ENCODE measurements around the gene ARMH3.

ARMH3 gene

DNA sequence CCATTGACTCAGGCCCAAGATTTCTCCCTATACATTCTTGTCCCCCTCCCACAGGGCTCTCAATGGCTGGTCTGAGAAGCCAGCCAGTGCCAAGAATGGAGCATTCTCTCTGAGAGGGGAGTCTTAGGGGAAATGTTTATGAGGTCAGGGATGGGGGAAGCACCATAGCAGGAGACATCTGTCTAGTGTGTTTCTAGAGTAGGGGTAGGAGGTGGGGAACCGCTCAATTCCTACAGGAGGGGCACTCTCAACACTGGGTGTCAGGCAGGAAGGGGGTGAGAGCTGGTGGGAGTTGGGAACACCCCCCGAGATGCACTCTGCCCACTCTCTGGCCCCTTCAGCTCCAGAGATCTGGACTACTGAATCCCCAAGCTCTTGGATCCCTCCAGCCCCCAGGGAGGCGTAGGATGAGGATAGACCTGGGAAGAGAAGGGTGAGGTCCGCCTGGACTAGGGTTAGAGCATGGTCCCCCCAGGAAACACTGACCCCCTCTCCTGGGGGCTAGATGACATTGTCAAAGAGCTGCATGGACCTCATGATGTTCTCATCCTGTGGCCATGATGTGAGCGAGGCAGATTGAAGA, 229.0 kb downstream of the ARMH3 start:
- DNase-seq: no peak

DNA sequence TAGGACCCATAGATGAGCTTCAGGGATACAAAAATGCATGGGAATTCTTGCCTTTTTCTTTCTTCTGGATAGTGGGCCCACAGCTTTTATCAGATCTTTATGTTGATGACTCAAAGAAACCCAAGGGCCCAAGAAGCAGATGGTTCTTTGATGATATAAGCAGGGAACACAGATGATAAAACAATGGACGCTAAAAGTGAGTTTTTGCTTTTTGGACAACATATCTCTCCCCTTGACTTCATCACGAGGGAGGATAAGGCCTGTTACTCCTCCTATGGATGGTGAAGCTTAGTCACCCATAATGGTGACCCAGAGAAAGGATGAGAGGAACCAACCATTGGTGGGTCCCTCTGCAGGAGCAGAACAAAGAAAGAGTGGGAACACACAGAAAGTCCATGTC, 231.2 kb downstream of the ARMH3 start:
- no peak for DNase-seq

DNA sequence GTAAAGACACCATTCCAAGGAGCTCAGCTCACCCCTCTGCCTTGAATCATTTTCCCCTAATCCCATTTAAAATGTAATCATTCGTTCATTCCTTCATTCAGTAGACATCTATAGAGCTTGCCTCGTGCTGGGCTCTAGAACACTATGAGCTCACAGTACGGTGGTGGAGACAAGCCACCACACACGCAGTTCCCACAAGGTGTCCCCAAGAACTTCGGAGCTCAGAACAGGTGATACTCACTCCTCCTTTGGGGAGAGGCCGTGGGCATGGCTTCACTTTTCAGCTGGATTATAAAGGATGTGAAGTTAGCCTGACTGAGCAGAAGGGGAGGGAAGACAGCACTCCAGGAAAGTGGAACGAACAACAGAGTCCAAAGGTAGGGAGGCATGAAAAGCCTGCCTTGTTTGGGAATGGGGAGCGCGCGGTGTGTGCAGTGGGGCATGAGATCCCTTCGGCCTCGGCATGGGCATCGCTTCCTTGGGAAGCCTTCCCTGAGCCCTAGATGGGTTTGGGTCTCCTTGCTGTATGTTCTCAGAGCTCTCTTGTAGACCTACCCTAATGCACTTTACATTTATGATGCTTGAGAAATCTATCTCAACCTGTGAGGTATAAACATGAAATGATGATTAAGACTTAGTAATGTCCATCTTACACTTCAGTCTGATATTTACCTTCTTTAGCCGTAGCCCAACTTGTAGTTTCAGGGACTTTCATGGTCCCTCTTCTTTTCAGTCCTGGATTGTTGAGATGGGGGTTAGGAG, 236.9 kb downstream of the ARMH3 start:
- no peak for DNase-seq

DNA sequence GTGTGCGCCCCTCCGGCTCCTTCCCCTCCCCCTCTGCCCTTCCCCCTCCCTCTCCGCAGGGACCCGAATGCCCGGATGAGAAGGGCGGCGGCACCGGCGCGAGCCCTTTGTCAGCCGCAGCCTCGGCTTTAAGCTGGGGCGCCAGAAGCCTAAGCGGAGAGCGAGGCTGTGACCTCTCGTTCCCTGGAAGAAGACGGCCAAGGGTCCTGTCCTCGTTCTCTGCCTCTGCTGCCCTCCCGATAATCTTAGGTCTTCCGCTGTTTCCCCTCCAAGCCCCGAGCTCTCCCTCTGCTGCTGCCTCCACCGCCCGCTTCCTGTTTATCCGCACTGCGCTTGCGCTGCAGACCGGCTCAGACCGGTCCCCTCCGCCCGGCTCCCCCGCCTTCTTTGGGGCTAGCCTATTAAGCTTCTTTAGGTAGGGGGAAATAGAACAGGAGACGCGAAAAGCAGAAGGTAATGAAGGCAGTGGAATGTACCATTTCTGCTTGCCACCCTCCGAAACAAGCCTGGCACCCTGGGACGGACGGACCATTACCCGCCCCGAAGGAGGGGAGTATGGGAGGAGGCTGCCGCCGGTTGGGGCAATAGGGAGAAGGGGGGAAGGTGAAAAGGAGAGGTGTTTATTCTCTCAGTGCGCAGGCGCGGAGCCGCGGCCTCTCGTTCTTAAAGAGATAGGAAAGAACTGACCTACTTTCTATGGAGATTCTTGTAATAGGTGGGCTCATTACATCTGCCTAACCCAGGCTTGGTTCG, 237.7 kb downstream of the ARMH3 start, which contains the start of gene OGA:
TSS of gene OGA (minus strand) at position 326 of the 753 bp plus-strand sequence. CDS start 422 bp downstream, outside the sequence.
- peak; percentile 92 for DNase-seq

DNA sequence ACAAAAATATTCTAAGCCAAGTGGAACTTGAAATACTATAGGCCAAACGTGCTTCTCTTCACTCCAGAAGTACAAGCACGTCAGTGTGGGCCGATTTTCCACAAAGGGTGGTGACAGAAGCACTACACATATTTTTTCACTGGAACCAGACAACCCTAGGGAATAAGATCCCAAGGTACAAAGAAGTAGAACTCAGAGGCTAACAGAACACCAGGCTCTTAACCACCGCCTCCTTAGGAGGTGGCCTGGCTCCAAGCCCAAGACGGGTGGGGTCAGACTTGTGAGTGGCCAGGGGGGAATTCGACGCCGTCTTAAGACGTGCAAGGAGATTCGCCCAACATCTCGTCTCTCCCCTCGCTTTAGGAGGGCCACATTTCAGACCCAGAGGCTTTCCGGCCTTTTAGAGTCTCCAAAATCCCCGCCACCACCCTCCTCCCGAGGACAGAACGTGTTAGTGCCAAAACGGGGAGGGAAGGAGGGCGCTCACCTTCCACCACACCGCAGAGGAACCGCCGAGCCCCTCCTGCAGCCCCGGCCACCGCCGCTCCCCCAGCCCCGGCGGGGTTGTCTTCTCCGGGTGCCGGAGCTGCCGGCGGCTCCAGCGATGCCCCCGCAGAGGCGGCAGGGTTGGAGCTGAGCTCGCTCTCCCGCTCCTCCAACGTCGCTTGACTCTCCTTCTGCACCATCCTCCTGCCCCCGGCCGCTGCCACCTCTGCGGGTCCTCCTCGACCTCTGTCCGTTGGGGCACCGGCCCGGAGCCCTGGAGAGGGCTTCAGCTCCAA, 238.4 kb downstream of the ARMH3 start:
- DNase-seq: no peak

DNA sequence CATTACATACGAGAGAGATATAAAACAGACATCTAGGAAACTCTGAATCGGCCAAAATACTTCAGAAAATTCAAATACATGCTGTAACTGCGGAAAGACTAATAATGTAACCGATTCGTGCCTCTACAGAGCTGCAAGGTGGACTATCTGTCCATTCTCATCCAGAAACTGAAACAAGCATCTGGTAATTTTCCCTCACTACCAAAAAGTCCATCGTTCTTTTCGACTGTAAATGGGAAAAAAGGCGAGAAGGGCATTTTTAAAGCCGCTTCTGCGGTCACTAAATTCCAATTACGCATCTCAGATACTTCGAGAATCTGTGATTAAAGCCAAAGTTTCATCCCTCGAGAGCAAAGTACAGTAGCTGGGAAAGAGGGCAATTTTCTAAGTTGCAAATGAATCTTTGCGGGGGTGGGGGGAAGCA, 239.0 kb downstream of the ARMH3 start:
- DNase-seq: no peak

DNA sequence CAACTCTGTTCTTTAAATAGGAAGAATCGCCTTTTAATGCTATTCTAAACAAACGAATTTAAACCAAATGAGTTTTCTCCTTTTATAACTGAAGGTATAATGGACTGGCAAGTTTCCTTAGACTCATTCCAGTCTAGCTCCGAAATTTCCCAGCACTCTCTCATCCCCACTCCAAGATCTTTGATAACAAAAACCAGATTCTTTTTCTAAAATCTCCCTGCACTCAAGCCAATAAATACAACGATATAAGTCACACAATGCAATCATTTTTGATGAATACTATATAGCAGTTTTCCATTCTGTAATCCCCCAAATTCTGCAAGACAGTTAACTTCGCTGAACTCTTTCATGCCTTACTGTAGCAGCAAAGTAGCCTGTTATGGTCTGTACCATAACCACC, 239.6 kb downstream of the ARMH3 start:
- DNase-seq: no peak

DNA sequence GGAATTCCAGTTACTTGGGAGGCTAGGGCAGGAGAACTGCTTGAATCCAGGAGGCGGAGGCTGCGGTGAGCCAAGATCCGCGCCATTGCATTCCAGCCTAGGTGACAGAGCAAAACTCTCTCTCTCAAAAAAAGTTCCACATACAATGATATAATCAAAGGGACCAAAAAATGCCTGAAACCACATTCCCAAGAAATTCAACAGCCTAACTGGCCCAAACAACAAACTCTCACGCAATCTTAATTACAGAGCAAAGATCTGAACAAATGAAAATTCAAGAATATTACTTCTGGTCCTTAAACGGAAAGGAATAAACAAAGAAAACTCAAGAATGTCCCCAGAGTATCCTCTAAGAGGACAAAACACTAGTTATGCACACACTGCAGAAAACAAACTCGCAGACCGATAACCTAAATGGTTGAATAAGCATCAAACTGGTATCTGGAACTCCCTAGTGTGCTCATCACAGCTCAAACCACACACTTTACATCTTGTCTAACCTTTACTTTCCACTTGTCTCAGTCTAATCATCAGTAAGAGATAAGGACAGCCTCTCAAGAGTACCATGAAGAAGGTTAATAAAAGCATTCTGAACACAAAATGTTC, 241.4 kb downstream of the ARMH3 start:
- DNase-seq: no peak

DNA sequence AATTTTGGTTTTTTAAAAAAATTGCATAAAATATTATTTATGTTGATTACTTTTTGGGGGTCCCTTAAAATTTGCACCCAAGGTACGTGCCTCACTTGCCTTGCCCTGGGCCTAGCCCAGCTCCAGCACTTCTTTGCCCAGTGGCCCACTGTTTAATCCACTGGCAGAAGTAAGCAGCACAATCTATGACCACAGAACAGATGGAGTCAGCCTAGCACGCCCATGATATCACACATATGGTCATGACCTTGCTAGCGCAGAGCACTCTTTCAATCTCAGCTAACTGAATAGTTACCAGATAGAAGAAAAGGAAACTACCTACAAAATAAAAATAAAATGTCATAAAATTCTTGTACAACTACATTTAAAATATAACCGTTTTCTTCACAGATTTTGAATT, 243.4 kb downstream of the ARMH3 start:
- DNase-seq: no peak

DNA sequence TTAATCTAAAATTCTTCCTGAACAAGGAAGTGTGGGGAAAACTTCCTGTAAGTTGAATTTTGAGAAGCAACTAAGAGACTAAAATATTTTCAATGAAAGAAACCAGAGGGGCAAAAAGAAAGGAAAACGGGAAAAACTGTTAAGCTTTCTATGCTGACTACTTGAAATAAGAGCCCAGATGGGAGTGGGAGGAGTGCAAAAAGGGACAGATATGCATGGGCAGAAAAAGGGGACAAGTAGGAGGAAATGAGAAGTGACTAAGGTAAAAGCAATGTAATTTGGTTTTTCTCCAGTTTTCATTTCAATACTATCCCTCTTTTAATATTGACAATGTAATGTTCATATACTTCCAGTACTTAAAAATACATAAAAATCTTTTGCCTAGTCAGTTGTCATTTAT, 248.8 kb downstream of the ARMH3 start:
- no peak for DNase-seq

DNA sequence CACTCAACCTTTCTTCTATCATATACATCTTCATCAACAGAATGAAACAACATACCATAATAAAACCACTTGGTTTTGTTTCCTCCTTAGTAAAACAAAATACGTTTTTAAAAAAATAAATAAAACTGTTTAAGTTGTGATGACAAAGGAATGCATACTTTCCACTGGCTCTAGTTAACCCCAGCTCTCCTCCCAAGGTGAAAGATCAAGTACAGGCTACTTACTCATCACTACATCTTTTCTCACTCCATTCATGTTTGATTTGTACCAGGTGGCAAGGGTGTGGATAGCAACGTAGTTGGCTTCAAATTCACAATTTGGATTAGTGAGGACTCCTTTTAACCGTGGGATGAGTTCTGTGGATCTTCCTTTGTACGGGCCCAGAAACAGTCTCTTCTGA, 252.5 kb downstream of the ARMH3 start:
- DNase-seq: no peak

DNA sequence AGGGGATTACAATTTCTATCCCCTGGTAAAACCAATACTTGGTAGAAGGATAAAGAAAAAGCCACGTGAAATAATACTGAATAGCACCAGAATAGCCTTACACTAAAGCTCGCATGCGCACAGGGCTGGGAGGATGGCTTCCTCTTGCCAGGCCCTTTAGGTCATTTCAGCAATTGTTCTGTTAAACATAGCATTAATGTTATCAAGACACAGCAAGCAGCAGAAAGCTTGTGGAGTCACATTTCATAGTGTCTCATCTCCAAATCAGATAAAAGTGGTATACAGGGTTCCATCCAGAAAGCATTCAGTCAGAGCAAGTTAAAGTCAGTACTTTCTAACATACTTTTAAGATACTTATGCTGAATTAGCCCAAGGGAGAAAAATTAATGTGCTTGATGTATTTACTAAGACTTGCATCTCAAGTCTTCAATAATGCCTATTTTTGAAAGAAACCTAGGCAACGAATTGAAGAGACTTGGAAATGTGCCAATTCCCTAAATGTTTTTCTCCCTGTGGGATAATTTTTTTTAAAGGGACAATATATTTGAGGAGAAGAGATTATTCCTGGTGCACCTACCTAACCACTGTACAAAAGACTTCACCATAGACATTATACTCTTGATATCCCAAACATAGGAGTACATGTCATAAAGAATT, 258.4 kb downstream of the ARMH3 start:
- no peak for DNase-seq

All from GOT3 (cell line).